ENCODE data around the gene KLRF2. TPM values are rescaled to one million over a fixed set of nuclear protein-coding genes. Genes with fewer than 3 reads are reported as not detected.

Gene KLRF2
- total RNA-seq, 1 experiment from 2014 or later, result not detected

GRCh38 chr12:9908350-9908749, 27.1 kb downstream of the KLRF2 start:
- Histone ChIP-seq H3K9ac (ENCODE audit: extremely low read depth, insufficient read length, low read length) (no peak overlapping the region), H2AFZ (ENCODE audit: low read length) (no peak overlapping the region), H3K4me1 (ENCODE audit: insufficient read depth, low read length) (no peaks in the 10 kb centered on the region), H3K23me2 (ENCODE audit: insufficient read length, low read depth, low read length, poor library complexity, severe bottlenecking) (no peaks in the 10 kb centered on the region), H3K4me2 (ENCODE audit: insufficient read depth, insufficient read length, low read length) (no peak overlapping the region), H3K4ac (ENCODE audit: low read depth, low read length) (no peak overlapping the region), H3K27me3 (ENCODE audit: insufficient read depth, low read length) (no peaks in the 10 kb centered on the region), H2AK5ac (ENCODE audit: insufficient read length, low read length) (no peak overlapping the region), H2BK120ac (ENCODE audit: low read depth, low read length, poor library complexity, severe bottlenecking) (no peak overlapping the region), H3K23ac (ENCODE audit: insufficient read length, low read depth, low read length) (no peak overlapping the region), H2BK5ac (ENCODE audit: insufficient read length, low read length) (no peak overlapping the region), H2BK12ac (ENCODE audit: insufficient read length, low read depth, low read length) (no peak overlapping the region), H2BK20ac (ENCODE audit: low read depth, low read length, poor library complexity, severe bottlenecking) (no peak overlapping the region), H3T11ph (ENCODE audit: low read length) (no peak overlapping the region), H3K79me1 (ENCODE audit: insufficient read depth, low read depth, low read length, poor library complexity, severe bottlenecking) (no peaks in the 10 kb centered on the region), H4K91ac (ENCODE audit: insufficient read length, low read depth, low read length) (no peak overlapping the region), H3K79me2 (ENCODE audit: insufficient read depth, low read length) (no peaks in the 10 kb centered on the region), H3K18ac (ENCODE audit: insufficient read length, low read depth, low read length) (no peak overlapping the region), H4K20me1 (ENCODE audit: control insufficient read depth, insufficient read depth, insufficient read length) (no peaks in the 10 kb centered on the region), H3K9me3 (ENCODE audit: control insufficient read depth, low read depth, low read length) (peaks cover 13% of the 10 kb centered on the region), H4K8ac (replicated peaks; ENCODE audit: insufficient read length, low read depth, low read length) (no peak overlapping the region), H2BK15ac (ENCODE audit: low read depth, low read length) (no peak overlapping the region), H3K27ac (ENCODE audit: insufficient read length, low read depth, low read length) (no peak overlapping the region), H4K5ac (ENCODE audit: insufficient read length, low read depth, low read length) (no peak overlapping the region), H3K14ac (ENCODE audit: insufficient read depth, low read length) (no peak overlapping the region), H3K56ac (ENCODE audit: insufficient read length, low read depth, low read length) (no peak overlapping the region)
- no peak for TF ChIP-seq CTCF (conservative IDR thresholded peaks at IDR 0.05)
- WGBS (ENCODE audit: extremely low coverage, insufficient read length, low lambda C conversion rate), result no CpG with 5 or more reads among the region's 4 CpGs
- H3K4me3 Mint-ChIP-seq, result no peak overlapping the region
- no peaks in the 10 kb centered on the region for H3K4me1 Mint-ChIP-seq
- no peak for DNase-seq
- H3K9me3 Mint-ChIP-seq, result peaks cover 39 to 46% of the 10 kb centered on the region in 2 experiments
- H3K27ac Mint-ChIP-seq, result no peak overlapping the region
- 0 out of 2 replicates have a peak, but pooled peaks cover 2% of the 10 kb centered on the region for H3K27me3 Mint-ChIP-seq (ENCODE audit: low read depth)
- H3K36me3 Mint-ChIP-seq (ENCODE audit: insufficient read depth in 1 of 3, low read depth in 3 of 3), result peaks cover 21 to 46% (median 44%) of the 10 kb centered on the region in 3 experiments

All from H9 (cell line).